ENCODE data around the gene TSPAN4.

DNA sequence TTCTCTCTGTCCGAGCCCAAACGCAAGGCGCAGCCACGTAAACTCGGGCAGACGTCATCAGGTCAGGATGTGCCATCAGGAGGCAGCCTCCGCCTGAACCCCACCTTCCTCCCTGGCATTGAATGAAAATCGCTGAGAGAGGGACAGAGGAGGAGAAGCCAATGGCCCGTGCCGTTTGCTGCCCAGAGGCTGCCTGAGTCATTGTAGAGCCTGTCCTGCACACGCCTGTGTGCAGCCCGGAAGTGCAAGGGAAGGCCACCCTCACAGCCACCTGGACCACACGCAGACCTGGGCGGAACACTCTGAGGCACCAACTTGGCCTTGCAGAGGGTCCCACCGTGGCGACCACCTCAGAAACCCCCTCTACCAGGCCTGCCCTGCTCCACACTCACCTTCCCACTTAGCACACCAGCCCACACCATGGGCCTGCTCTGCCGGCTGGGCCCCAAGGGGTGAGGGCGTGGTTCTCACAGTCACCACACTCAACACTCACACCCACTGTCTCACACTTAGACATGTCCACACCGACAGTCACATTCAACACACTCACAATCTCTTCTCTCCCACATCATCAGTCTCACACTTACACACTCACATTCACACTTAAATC is 58.9 kb downstream of the TSPAN4 start:
- TF ChIP-seq CTCF (IDR thresholded peaks at IDR 0.05), result no peak
- no peak for TF ChIP-seq POLR2A (IDR thresholded peaks at IDR 0.05)

Data from testis (tissue), 2 donors.